ENCODE data around the gene COL28A1. TPM values are rescaled to one million over a fixed set of nuclear protein-coding genes. Genes with fewer than 3 reads are reported as not detected.

COL28A1 gene
- total and polyA plus RNA-seq, 2 of the 13 experiments (the other 11 are each of a cell fraction or from before 2014, with no cell fraction given) = 0.07 to 0.15 TPM

- Histone ChIP-seq H3K27me3 (ENCODE audit: control insufficient read depth in 1 of 2, insufficient read depth in 2 of 2, low read length in 2 of 2) (no peaks in the 10 kb centered on the region), H2AFZ (ENCODE audit: low read length) (no peak overlapping the region), H3K4me3 (replicated peaks in 1 of 3; ENCODE audit: insufficient read depth in 1 of 3, low read depth in 2 of 3, low read length in 3 of 3) (no peak overlapping the region), H3K36me3 (replicated peaks in 1 of 2; ENCODE audit: control insufficient read depth in 1 of 2, insufficient read depth in 2 of 2, low read length in 2 of 2) (peaks cover 4 to 17% of the 10 kb centered on the region in 2 experiments; a peak in 4 of 5 replicates), H4K20me1 (ENCODE audit: insufficient read depth, low read length) (no peaks in the 10 kb centered on the region), H3K9ac (ENCODE audit: insufficient read depth, low read depth, low read length) (no peak overlapping the region), H3K4me2 (ENCODE audit: low read depth, low read length) (no peak overlapping the region), H3K27ac (ENCODE audit: extremely low read length, insufficient read depth, low read length) (no peak overlapping the region), H3K79me2 (ENCODE audit: insufficient read depth, low read length) (peaks cover 2% of the 10 kb centered on the region), H3K4me1 (ENCODE audit: insufficient read depth, low read length) (no peaks in the 10 kb centered on the region), H3K9me3 (ENCODE audit: low read length) (no peaks in the 10 kb centered on the region)
- CTCF ChIA-PET (ENCODE audit: low intra/inter-chr PET ratio, low total read pairs) = no interaction called here
- TF ChIP-seq RFX1 (IDR thresholded peaks at IDR 0.05) (no peak), ZNF619 (CRISPR knock-in tag; IDR thresholded peaks at IDR 0.05) (no peak), ZNF607 (CRISPR knock-in tag; IDR thresholded peaks at IDR 0.05; ENCODE audit: borderline replicate concordance) (no peak), GRHL1 (CRISPR knock-in tag; conservative IDR thresholded peaks at IDR 0.05) (no peak), NFYC (CRISPR knock-in tag; IDR thresholded peaks at IDR 0.05) (no peak), ZNF34 (CRISPR knock-in tag; IDR thresholded peaks at IDR 0.05; ENCODE audit: borderline replicate concordance) (no peak), HNF4A (CRISPR knock-in tag; IDR thresholded peaks at IDR 0.05) (no peak), KLF11 (CRISPR knock-in tag; IDR thresholded peaks at IDR 0.05) (no peak), FOXJ3 (CRISPR knock-in tag; IDR thresholded peaks at IDR 0.05; ENCODE audit: borderline replicate concordance) (no peak), SP2 (CRISPR knock-in tag; IDR thresholded peaks at IDR 0.05) (no peak), PHF21A (CRISPR knock-in tag; IDR thresholded peaks at IDR 0.05) (no peak), SOX5 (CRISPR knock-in tag; IDR thresholded peaks at IDR 0.05; ENCODE audit: borderline replicate concordance) (no peak), ZNF563 (CRISPR knock-in tag; IDR thresholded peaks at IDR 0.05) (no peak), MAFF (IDR thresholded peaks at IDR 0.05; ENCODE audit: low read depth, low read length) (no peak), ELF3 (CRISPR knock-in tag; IDR thresholded peaks at IDR 0.05) (no peak)
- TF ChIP-seq, protein P1, sequence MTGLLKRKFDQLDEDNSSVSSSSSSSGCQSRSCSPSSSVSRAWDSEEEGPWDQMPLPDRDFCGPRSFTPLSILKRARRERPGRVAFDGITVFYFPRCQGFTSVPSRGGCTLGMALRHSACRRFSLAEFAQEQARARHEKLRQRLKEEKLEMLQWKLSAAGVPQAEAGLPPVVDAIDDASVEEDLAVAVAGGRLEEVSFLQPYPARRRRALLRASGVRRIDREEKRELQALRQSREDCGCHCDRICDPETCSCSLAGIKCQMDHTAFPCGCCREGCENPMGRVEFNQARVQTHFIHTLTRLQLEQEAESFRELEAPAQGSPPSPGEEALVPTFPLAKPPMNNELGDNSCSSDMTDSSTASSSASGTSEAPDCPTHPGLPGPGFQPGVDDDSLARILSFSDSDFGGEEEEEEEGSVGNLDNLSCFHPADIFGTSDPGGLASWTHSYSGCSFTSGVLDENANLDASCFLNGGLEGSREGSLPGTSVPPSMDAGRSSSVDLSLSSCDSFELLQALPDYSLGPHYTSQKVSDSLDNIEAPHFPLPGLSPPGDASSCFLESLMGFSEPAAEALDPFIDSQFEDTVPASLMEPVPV (CRISPR knock-in tag; IDR thresholded peaks at IDR 0.05) = no peak
- TF ChIP-seq, protein P2, sequence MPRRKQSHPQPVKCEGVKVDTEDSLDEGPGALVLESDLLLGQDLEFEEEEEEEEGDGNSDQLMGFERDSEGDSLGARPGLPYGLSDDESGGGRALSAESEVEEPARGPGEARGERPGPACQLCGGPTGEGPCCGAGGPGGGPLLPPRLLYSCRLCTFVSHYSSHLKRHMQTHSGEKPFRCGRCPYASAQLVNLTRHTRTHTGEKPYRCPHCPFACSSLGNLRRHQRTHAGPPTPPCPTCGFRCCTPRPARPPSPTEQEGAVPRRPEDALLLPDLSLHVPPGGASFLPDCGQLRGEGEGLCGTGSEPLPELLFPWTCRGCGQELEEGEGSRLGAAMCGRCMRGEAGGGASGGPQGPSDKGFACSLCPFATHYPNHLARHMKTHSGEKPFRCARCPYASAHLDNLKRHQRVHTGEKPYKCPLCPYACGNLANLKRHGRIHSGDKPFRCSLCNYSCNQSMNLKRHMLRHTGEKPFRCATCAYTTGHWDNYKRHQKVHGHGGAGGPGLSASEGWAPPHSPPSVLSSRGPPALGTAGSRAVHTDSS (CRISPR knock-in tag; conservative IDR thresholded peaks at IDR 0.05) = no peak
- FAIRE-seq = no peak
- no peak for DNase-seq (ENCODE audit: low spot score)
- no TSS peak for BruUV-seq (replicated peaks)
- POLR2A ChIA-PET = no interaction called here
- in situ Hi-C loops (cut with HindIII; ENCODE audit: extremely low pct_ligation_motif_present, low pct_unique_long_range_greater_than_20kb) (no loop called here), intact Hi-C loops (cut with micrococcal nuclease; ENCODE audit: unreplicated experiment) (no loop called here)
- ATAC-seq = no peak
- 97% methylated on average over 1 of the region's 1 CpG for WGBS (ENCODE audit: low lambda C conversion rate)
Measured at GRCh38 chr7:7577888-7578287, 42.2 kb upstream of the COL28A1 start.

Measured in HepG2 (cell line).